NB4 (cell line): ENCODE results near the gene PLCB3.

ENCODE experiments used
- CTCF ChIP-seq: IDR thresholded peaks from one replicate; pipeline ENCODE4 v1.5.1; 2012; ENCODE audit warnings: low read depth, low read length
- POLR2A ChIP-seq: IDR thresholded peaks from 2 replicates; pipeline ENCODE4 v1.6.1; 2011; ENCODE audit warnings: mild to moderate bottlenecking; ENCODE audit not compliant: insufficient read length; ENCODE audit errors: extremely low read depth

GRCh38 chr11:64246871-64247728 is 4.2 kb upstream of the PLCB3 start, which contains the start of gene PPP1R14B:
- TF ChIP-seq POLR2A (peak; percentile 50), CTCF (no peak)
